Myocyte (in vitro differentiated cells): Measurements from ENCODE around the gene CAMK2G. TPM values are rescaled to one million over a fixed set of nuclear protein-coding genes. Genes with fewer than 3 reads are reported as not detected.

Experiments used
- DNase-seq: peaks from one replicate; pipeline ENCODE4 v3.0.0-alpha.2; 2012; ENCODE audit warnings: low read depth
- total RNA-seq: library from RNA; depleted of rRNA; stranded (reverse); fragments of >200 nt; gene quantifications from 2 replicates; pipeline ENCODE4 v1.2.3, GENCODE V29; 2014

The CAMK2G gene
- total RNA-seq, 1 donor from 2014 or later: 32.8 TPM

- DNase-seq: no peak
Observed at GRCh38 chr10:73814896-73815718, 59.2 kb downstream of the CAMK2G start.

GRCh38 chr10:73814276-73814895 is 60.0 kb downstream of the CAMK2G start:
- DNase-seq: no peak

GRCh38 chr10:73813333-73813732 is 61.0 kb downstream of the CAMK2G start:
- DNase-seq: no peak

- no peak for DNase-seq
Observed at GRCh38 chr10:73812657-73813056, 61.7 kb downstream of the CAMK2G start.

GRCh38 chr10:73810735-73811465 is 63.5 kb downstream of the CAMK2G start:
- no peak for DNase-seq

GRCh38 chr10:73810358-73810734 is 64.0 kb downstream of the CAMK2G start:
- no peak for DNase-seq

GRCh38 chr10:73809061-73809818 is 65.1 kb downstream of the CAMK2G start:
- no peak for DNase-seq

GRCh38 chr10:73808021-73808815 is 66.1 kb downstream of the CAMK2G start:
- DNase-seq: no peak

GRCh38 chr10:73807471-73807870 is 66.9 kb downstream of the CAMK2G start:
- no peak for DNase-seq

- no peak for DNase-seq
Observed at GRCh38 chr10:73806176-73806950, 68.0 kb downstream of the CAMK2G start.

- no peak for DNase-seq
Observed at GRCh38 chr10:73803680-73804286, 70.6 kb downstream of the CAMK2G start.

GRCh38 chr10:73802276-73802991 is 71.9 kb downstream of the CAMK2G start:
- DNase-seq: no peak

GRCh38 chr10:73801253-73801590 is 73.1 kb downstream of the CAMK2G start:
- DNase-seq: no peak

GRCh38 chr10:73800560-73801252 is 73.6 kb downstream of the CAMK2G start:
- no peak for DNase-seq

GRCh38 chr10:73799899-73800559 is 74.3 kb downstream of the CAMK2G start:
- no peak for DNase-seq

- no peak for DNase-seq
Observed at GRCh38 chr10:73798927-73799560, 75.3 kb downstream of the CAMK2G start.

- no peak for DNase-seq
Observed at GRCh38 chr10:73798087-73798486, 76.3 kb downstream of the CAMK2G start.
